Mesendoderm (in vitro differentiated cells): ENCODE data around the gene TMEM238L.
A peak's percentile ranks its signal among the peaks of the same experiment; 100 is the strongest.

Source experiments
- DNase-seq: peaks from one replicate; pipeline ENCODE4 v3.0.0; 2013
- H2AK5ac ChIP-seq: 2 replicates; pipeline ENCODE4 v1.6.1; 2013; ENCODE audit warnings: low read length, inconsistent platforms
- H2BK120ac ChIP-seq: 2 replicates; pipeline ENCODE4 v1.6.1; 2013; ENCODE audit warnings: low read depth, mild to moderate bottlenecking, low read length, moderate library complexity, mixed read lengths
- H2BK15ac ChIP-seq: replicated peaks from 2 replicates; pipeline ENCODE4 v1.6.1; 2013; ENCODE audit warnings: low read depth, mild to moderate bottlenecking, moderate library complexity
- H2BK5ac ChIP-seq: 2 replicates; pipeline ENCODE4 v1.6.1; 2013; ENCODE audit warnings: low read length, inconsistent platforms
- H3K18ac ChIP-seq: 2 replicates; pipeline ENCODE4 v1.6.1; 2013; ENCODE audit warnings: mild to moderate bottlenecking, low read length, mixed read lengths
- H3K23ac ChIP-seq: one replicate; pipeline ENCODE4 v1.6.1; 2013; ENCODE audit warnings: low read length
- H3K27ac ChIP-seq: 2 replicates; pipeline ENCODE4 v1.5.1; 2013; ENCODE audit warnings: low read depth, mild to moderate bottlenecking, inconsistent platforms, low read length, moderate library complexity
- H3K27me3 ChIP-seq: 2 replicates; pipeline ENCODE4 v1.6.1; 2013; ENCODE audit warnings: low read length, control low read depth, mild to moderate bottlenecking, inconsistent platforms; ENCODE audit not compliant: insufficient read depth, poor library complexity
- H3K36me3 ChIP-seq: 2 replicates; pipeline ENCODE4 v1.6.1; 2013; ENCODE audit warnings: low read length, inconsistent platforms; ENCODE audit not compliant: control insufficient read depth, insufficient read depth
- H3K4ac ChIP-seq: one replicate; pipeline ENCODE4 v1.6.1; 2013; ENCODE audit warnings: low read depth, mild to moderate bottlenecking, low read length, moderate library complexity
- H3K4me1 ChIP-seq: 2 replicates; pipeline ENCODE4 v1.6.1; 2013; ENCODE audit warnings: low read depth, low read length, inconsistent platforms; ENCODE audit not compliant: control insufficient read depth
- H3K4me2 ChIP-seq: 2 replicates; pipeline ENCODE4 v1.6.1; 2013; ENCODE audit warnings: low read length
- H3K4me3 ChIP-seq: 2 replicates; pipeline ENCODE4 v1.5.1; 2013; ENCODE audit warnings: mild to moderate bottlenecking, low read length
- H3K56ac ChIP-seq: one replicate; pipeline ENCODE4 v1.6.1; 2013; ENCODE audit warnings: low read length
- H3K79me1 ChIP-seq: 2 replicates; pipeline ENCODE4 v1.6.1; 2013; ENCODE audit warnings: low read length, inconsistent platforms
- H3K79me2 ChIP-seq: 2 replicates; pipeline ENCODE4 v1.6.1; 2013; ENCODE audit warnings: mild to moderate bottlenecking, low read length; ENCODE audit not compliant: control insufficient read depth, insufficient read depth
- H3K9ac ChIP-seq: 2 replicates; pipeline ENCODE4 v1.6.1; 2013; ENCODE audit warnings: low read length, inconsistent platforms
- H4K5ac ChIP-seq: one replicate; pipeline ENCODE4 v1.6.1; 2013; ENCODE audit warnings: low read length
- H4K8ac ChIP-seq: one replicate; pipeline ENCODE4 v1.6.1; 2013; ENCODE audit warnings: low read depth, mild to moderate bottlenecking, control low read depth, low read length, moderate library complexity
- WGBS: extraction: QIAGEN DNeasy Blood & Tissue Kit; methylation state at CpG from one replicate; pipeline ENCODE4 v1.1.7; 2013; ENCODE audit warnings: low lambda C conversion rate, missing lambda C conversion rate; ENCODE audit not compliant: insufficient coverage; ENCODE audit errors: extremely low coverage; 5-methylcytosine and 5-hydroxymethylcytosine counted together

Gene TMEM238L

GRCh38 chr17:10756185-10756584, 47.7 kb downstream of the TMEM238L start:
- H3K9ac ChIP-seq: no peak overlapping the region
- no peaks in the 10 kb centered on the region for H3K27me3 ChIP-seq
- no peak overlapping the region for H3K23ac ChIP-seq
- H2BK120ac ChIP-seq: no peak overlapping the region
- no peak overlapping the region for H3K4me2 ChIP-seq
- no peak overlapping the region for H4K5ac ChIP-seq
- H3K27ac ChIP-seq: no peak overlapping the region
- no peak overlapping the region for H4K8ac ChIP-seq
- H3K79me2 ChIP-seq: no peaks in the 10 kb centered on the region
- no peak overlapping the region for H2BK15ac ChIP-seq
- H3K36me3 ChIP-seq: no peaks in the 10 kb centered on the region
- peaks cover 7% of the 10 kb centered on the region for H3K4me1 ChIP-seq
- H3K4ac ChIP-seq: no peak overlapping the region
- no peak overlapping the region for H3K4me3 ChIP-seq
- H3K56ac ChIP-seq: no peak overlapping the region
- H3K79me1 ChIP-seq: no peaks in the 10 kb centered on the region
- WGBS: no CpG with 5 or more reads among the region's 1 CpG
- H2BK5ac ChIP-seq: no peak overlapping the region
- H2AK5ac ChIP-seq: no peak overlapping the region
- DNase-seq: peak; percentile 38
- no peak overlapping the region for H3K18ac ChIP-seq

- no peak overlapping the region for H3K27ac ChIP-seq
- peak overlapping the region; percentile 11 for H3K56ac ChIP-seq
Observed at GRCh38 chr17:10755592-10756127, 48.2 kb downstream of the TMEM238L start.

GRCh38 chr17:10754861-10755591, 48.9 kb downstream of the TMEM238L start:
- H3K23ac ChIP-seq: no peak overlapping the region
- no peaks in the 10 kb centered on the region for H3K79me2 ChIP-seq
- no peak overlapping the region for H4K8ac ChIP-seq
- DNase-seq: peak; percentile 85
- H3K4me1 ChIP-seq: peaks cover 7% of the 10 kb centered on the region
- peak overlapping the region; percentile 36 for H3K56ac ChIP-seq
- no peaks in the 10 kb centered on the region for H3K79me1 ChIP-seq
- H3K27ac ChIP-seq: no peak overlapping the region
- H3K9ac ChIP-seq: peak overlapping the region; percentile 33
- no peak overlapping the region for H3K4ac ChIP-seq
- H3K4me3 ChIP-seq: no peak overlapping the region
- no peak overlapping the region for H4K5ac ChIP-seq
- no peak overlapping the region for H2BK15ac ChIP-seq
- no CpG with 5 or more reads among the region's 14 CpGs for WGBS
- H3K36me3 ChIP-seq: no peaks in the 10 kb centered on the region
- no peak overlapping the region for H2BK120ac ChIP-seq
- no peak overlapping the region for H3K18ac ChIP-seq
- H3K4me2 ChIP-seq: peak overlapping the region; percentile 16
- H2AK5ac ChIP-seq: no peak overlapping the region
- no peak overlapping the region for H2BK5ac ChIP-seq
- no peaks in the 10 kb centered on the region for H3K27me3 ChIP-seq

More at GRCh38 chr17:10755592-10756127, 48.2 kb downstream of the TMEM238L start:
- H3K79me2 ChIP-seq: no peaks in the 10 kb centered on the region
- no peaks in the 10 kb centered on the region for H3K27me3 ChIP-seq
- no peak overlapping the region for H3K18ac ChIP-seq
- no peak overlapping the region for H3K23ac ChIP-seq
- H3K4me3 ChIP-seq: no peak overlapping the region
- no peak overlapping the region for H2BK120ac ChIP-seq
- H2AK5ac ChIP-seq: no peak overlapping the region
- H3K4me1 ChIP-seq: peaks cover 7% of the 10 kb centered on the region
- no peak overlapping the region for H4K5ac ChIP-seq
- H2BK5ac ChIP-seq: no peak overlapping the region
- no peak overlapping the region for H2BK15ac ChIP-seq
- no peak overlapping the region for H3K4ac ChIP-seq
- no peaks in the 10 kb centered on the region for H3K79me1 ChIP-seq
- no peak overlapping the region for H4K8ac ChIP-seq
- H3K36me3 ChIP-seq: no peaks in the 10 kb centered on the region
- H3K9ac ChIP-seq: peak overlapping the region; percentile 33
- DNase-seq: no peak
- WGBS: no CpG with 5 or more reads among the region's 3 CpGs
- H3K4me2 ChIP-seq: no peak overlapping the region

- H3K27ac ChIP-seq: no peak overlapping the region
- no peaks in the 10 kb centered on the region for H3K27me3 ChIP-seq
- no CpG with 5 or more reads among the region's 2 CpGs for WGBS
- DNase-seq: peak; percentile 87
- H3K79me1 ChIP-seq: no peaks in the 10 kb centered on the region
- H3K18ac ChIP-seq: no peak overlapping the region
- no peak overlapping the region for H3K4ac ChIP-seq
- no peak overlapping the region for H3K23ac ChIP-seq
- no peak overlapping the region for H2BK120ac ChIP-seq
- H2BK15ac ChIP-seq: no peak overlapping the region
- no peak overlapping the region for H3K4me2 ChIP-seq
- H3K9ac ChIP-seq: no peak overlapping the region
- no peaks in the 10 kb centered on the region for H3K79me2 ChIP-seq
- H4K5ac ChIP-seq: no peak overlapping the region
- H3K56ac ChIP-seq: no peak overlapping the region
- H2AK5ac ChIP-seq: no peak overlapping the region
- H3K4me1 ChIP-seq: peaks cover 7% of the 10 kb centered on the region
- H2BK5ac ChIP-seq: no peak overlapping the region
- H3K36me3 ChIP-seq: no peaks in the 10 kb centered on the region
- no peak overlapping the region for H3K4me3 ChIP-seq
- H4K8ac ChIP-seq: no peak overlapping the region
Observed at GRCh38 chr17:10754109-10754508, 49.8 kb downstream of the TMEM238L start.

- Histone ChIP-seq H4K8ac (no peak overlapping the region), H3K23ac (no peak overlapping the region), H3K36me3 (no peaks in the 10 kb centered on the region), H3K79me1 (no peaks in the 10 kb centered on the region), H3K27me3 (no peaks in the 10 kb centered on the region), H3K18ac (no peak overlapping the region), H4K5ac (no peak overlapping the region), H2BK5ac (no peak overlapping the region), H3K4me1 (peaks cover 7% of the 10 kb centered on the region), H2BK120ac (no peak overlapping the region), H3K4me2 (no peak overlapping the region), H3K56ac (no peak overlapping the region), H3K4ac (no peak overlapping the region), H2AK5ac (no peak overlapping the region), H3K79me2 (no peaks in the 10 kb centered on the region), H3K27ac (no peak overlapping the region), H3K4me3 (no peak overlapping the region), H2BK15ac (no peak overlapping the region), H3K9ac (no peak overlapping the region)
- no CpG with 5 or more reads among the region's 10 CpGs for WGBS
- DNase-seq: no peak
Observed at GRCh38 chr17:10752696-10753095, 51.2 kb downstream of the TMEM238L start.
